ENCODE data around the gene RPS5. TPM values are rescaled to one million over a fixed set of nuclear protein-coding genes. Genes with fewer than 3 reads are reported as not detected.
"Not testable (repeated sequence)": the region's sequence is repeated elsewhere in the genome, so short reads cannot be mapped to it uniquely, and the experiment has no call there.

Gene RPS5
- total RNA-seq, 1 donor from 2014 or later = 1,152 TPM

DNA sequence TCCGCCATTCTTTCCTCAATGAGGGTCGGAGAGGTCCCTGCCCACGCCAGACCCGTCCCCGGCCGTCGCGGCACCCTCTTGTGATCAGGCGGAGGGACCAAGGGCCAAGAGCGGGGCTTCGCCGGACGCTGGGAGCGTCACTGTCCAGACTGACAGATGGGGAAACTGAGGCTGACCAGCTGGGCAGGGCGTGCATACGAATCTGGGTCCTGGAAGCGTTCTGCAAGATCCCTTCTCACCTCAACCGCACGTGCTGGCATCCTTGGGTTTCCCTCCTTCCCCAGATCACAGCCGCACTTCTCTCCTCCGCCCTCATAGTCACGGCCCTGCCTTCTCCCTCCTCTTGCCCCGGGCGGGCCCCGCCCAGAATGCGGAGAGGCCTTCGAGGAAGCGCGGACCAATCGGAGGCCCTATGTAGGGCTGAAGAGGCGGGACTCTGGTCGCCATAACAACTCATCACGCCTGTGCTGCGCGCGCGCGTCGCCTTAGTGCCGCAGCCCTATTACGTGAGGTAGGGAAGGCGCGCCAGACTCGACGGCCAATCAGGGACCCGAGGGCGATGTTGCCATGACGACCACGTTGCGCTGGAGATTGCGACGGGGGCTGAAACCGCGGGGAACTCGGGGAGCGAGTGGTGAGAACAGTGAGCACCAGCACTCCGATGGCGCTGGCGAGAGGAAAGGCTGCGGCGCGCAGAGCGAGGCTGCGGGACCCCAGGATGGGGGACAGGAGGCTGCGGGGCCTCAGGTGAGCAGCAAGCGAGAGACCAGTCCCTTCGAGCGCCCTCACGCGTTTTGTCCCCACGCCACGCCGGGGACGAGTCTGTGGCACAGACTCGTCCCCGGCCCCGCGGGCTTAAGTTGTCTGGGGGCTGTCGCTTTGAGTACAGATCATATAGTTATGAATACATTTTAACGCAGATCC lies 14.1 kb downstream of the RPS5 start:
- DNase-seq (ENCODE audit: low read depth) = peak; percentile 99

DNA sequence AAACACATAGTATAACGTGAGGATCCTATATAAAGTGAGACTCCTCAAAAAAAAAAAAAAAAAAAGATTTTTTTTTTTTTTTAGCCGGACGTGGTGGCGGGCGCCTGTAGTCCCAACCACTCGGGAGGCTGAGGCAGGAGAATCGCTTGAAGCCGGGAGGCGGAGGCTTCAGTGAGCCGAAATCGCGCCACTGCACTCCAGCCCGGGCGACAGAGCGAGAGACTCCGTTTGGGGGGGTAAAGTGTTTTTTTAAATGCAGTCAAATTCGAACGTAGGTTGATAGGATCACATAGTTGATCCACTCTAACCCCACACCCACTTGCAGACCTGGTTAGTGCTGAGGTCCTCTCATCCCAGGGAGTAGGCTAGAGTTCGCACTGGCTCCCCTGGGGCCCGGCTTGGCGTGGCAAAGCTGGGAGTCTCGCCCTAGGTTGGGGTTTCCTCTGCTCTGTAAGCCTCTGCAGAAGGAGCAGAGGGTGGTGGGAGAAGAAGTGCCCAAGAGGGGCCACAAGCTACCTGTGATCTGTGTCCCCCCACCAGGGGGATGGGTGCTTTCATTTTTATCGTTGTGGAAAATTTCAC lies 14.9 kb downstream of the RPS5 start:
- DNase-seq (ENCODE audit: low read depth) = no peak

DNA sequence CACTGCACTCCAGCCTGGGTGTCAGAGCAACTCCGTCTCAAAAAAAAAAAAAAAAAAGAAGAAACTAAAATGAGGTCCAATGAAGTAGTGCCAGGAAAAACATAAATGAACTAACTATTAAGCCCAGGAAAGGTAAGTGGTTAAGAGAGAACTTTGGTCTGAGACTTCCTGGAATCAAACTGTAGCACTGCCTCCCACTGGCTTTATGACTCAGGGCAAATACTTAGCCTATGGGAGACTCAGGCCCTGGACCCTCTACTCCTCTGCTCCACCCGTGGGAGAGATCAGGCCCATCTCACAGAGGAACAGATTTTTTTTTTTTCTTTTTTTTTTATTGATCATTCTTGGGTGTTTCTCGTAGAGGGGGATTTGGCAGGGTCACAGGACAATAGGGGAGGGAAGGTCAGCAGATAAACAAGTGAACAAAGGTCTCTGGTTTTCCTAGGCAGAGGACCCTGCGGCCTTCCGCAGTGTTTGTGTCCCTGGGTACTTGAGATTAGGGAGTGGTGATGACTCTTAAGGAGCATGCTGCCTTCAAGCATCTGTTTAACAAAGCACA lies 16.9 kb downstream of the RPS5 start:
- not testable (repeated sequence) for DNase-seq (ENCODE audit: low read depth)

DNA sequence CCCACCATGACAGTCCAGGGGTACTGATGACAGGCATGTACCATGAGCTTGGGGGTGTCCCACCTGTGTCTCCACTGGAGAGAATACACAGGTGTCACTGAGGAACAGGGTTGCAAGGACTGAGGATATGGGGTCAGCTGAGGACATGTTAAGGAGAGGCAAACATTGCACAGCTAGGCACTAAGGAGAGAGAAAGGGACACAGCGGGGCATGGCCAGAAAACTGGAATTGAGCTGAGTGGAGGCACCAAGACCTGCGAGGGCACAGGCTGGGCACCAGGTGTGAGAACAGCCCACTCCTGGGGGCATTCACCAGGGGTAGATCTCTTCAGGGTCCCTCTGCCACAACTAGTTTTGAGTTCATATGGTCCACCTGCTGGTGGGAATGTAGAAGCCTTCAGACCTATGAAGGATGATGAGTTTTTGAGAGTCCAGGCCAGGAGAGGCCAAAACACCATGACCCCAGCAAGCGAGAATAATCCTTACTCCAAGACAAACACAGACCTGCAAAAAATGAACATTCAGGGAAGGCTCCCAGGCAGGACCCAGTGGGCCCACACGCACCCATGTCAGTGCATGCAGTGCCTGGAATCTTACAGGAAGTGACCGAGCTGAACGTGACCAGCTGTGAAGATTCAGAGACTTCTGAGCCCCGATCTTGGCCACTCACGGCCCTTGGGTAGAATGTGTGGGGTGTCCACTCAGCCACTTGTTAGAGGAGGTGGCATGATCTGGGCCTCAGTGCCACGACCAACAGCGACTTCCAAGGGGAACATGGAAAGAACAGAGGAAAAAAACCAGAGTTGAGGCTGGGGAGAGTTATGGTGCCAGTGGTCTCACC lies 20.0 kb downstream of the RPS5 start:
- no peak for DNase-seq (ENCODE audit: low read depth)

DNA sequence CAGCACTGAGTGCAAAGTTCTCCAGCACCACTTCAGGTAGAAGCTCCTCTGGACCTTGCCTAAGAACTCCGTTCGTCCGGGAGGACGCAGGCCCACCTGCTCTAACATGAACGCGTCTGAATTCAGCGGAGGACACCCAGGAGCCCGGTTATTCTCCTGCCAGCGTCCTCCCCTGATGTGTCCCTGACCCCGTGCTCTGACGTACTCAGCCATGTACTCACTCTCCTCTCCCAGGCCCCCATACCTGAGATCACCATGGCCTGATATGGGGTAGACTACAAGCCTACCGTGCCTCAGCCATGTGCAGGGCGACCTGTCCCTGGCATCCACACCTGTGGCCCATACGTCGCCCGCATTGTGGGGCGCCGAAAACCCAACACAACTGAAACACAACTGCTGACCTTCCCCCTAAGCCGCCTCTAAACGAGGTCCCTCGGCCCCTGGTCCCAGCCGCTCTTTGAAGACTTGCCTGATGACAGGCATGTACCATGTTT lies 20.6 kb downstream of the RPS5 start:
- no peak for DNase-seq (ENCODE audit: low read depth)

DNA sequence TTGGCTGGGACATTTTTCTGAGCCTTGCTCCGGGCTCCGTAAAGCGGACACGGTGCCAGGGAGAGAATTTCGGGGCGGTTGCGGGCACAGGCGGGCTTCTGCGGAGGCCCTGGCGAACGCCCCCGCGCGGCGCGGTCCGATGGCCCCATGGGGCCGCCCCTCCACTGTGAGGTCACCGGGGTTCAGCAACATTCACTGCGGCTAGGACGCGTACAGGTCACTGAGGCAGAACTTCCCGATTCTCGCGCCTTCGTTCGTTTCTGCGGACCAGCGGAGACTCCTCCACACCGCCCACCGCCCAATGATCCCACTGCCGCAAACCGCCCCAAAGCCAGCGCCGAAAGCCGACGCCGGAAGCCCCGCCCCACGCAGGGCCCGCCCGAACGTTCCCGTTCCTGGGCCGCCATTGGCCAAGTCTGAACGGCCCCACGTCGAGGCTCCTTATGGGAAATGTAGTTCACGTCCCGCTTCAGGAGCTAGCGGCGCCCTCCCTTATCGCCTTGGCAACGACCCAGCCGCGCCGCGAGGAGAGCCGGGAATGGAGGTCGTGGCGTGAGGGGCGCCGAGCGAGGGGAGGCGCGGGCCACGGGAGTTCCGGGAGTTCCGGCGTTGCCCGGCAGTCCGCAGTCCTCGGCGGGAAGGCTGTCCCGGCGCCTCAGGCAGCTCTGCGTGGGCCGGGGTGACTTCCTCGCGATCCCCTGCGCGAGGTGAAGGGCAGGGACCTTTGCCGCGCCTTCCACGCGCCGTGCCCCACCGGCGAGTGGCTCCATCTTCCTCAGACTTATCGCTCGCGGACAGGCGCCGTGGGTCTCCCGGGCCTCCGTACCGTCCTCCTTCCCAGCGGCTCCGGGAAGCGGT lies 21.3 kb downstream of the RPS5 start, which contains the start of gene ZNF584:
Gene ZNF584 (plus strand): TSS at position 498 of the 858 bp plus-strand sequence. CDS start 499 bp downstream, outside the sequence.
- DNase-seq (ENCODE audit: low read depth) = peak; percentile 97

DNA sequence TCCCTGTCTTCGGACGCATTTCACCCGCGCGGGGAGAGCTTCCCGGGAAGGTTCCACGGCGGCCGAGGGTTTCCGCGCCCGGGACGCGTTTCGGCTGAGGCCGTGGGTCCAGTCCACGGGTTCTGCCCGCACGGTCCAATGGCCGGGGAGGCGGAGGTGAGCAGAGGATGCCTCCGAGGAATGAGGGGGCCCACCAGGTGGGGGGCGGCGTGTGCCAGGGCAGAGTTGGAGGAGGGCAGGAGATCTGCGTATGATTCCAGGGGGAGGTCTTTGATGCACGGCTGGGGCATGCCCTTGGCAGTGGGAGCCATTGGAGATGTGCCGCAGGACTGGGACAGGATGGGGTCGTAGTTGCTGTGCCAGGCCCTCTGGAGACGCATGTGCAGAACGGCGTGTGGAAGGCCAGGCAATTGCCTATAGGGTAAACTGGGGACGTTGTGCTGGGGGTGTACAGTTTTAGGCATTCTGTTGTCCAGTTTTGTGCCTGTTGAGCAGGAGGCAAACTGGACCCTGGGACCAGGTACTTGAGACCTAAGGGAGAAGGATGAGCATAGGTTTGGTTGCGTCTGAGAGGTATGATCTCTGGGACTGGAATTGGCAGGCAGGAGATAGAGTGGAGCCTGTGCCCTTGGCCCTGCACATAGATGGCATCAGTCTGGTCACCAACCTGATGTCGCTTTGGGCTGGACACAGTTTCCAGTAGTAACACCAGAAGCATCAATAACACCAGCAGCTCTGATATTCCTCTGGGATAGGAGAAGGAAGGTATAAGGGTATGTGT lies 22.1 kb downstream of the RPS5 start:
- DNase-seq (ENCODE audit: low read depth) = peak; percentile 45

DNA sequence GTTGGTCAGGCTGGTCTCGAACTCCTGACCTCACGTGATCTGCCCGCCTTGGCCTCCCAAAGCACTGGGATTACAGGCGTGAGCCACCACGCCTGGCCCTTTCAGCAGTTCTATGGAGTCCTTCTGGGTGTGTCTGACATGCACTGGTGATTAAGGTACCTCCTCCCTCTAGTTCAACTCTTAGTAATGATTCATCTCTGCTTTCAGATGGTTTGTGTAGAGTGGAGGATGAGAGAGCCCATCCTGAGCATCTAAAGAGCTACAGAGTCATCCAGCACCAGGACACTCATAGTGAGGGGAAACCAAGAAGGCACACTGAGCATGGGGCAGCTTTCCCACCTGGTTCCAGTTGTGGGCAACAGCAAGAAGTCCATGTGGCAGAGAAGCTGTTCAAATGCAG lies 29.5 kb downstream of the RPS5 start:
- DNase-seq (ENCODE audit: low read depth) = no peak

DNA sequence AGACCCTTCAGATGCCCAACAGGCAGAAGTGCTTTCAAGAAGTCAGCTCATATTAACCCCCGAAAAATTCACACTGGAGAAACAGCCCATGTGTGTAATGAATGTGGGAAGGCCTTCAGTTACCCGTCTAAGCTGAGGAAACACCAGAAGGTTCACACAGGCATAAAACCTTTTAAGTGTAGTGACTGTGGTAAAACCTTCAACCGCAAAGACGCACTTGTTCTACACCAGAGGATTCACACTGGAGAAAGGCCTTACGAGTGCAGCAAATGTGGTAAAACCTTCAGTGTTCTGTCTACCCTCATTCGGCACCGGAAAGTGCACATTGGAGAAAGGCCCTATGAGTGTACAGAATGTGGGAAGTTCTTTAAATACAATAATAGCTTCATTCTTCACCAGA lies 30.0 kb downstream of the RPS5 start:
- no peak for DNase-seq (ENCODE audit: low read depth)

DNA sequence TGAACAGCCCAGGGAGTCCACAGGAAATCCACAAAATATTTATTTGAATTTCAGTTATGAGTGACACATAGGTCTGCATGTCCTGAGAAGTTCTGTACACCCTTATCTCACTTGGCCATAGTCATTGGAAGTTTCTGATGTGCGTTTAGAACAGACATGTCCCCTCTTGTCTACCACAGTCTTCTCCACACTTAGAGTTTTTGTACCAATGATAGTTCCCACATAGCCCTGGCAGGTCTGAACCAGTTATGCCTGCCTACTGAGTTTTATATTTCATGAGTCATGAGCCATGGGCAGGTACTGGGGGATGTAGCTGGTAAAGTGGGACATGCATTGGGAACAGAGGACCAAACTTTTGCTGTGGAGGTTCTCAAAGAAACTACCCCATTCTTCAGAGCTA lies 41.5 kb downstream of the RPS5 start:
- DNase-seq (ENCODE audit: low read depth) = no peak

DNA sequence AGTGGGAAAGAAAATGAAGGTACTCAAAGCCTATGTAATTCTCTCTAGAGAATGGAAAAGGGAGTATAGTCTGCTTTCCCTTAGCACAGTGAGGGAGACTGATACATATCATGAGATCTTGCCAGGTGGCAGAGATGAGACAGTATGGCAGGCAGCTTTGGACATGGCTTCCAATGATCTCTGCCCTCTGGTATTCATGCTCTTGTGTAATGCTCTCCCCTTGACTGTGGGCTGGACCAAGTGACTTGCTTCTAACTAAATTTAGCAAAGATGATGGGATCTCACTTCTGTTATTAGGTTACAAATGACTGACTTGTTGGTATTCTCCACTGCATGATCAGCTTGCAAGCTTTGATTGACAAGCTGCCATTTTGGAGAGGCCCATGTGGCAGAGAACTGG lies 42.7 kb downstream of the RPS5 start:
- DNase-seq (ENCODE audit: low read depth) = peak; percentile 13

DNA sequence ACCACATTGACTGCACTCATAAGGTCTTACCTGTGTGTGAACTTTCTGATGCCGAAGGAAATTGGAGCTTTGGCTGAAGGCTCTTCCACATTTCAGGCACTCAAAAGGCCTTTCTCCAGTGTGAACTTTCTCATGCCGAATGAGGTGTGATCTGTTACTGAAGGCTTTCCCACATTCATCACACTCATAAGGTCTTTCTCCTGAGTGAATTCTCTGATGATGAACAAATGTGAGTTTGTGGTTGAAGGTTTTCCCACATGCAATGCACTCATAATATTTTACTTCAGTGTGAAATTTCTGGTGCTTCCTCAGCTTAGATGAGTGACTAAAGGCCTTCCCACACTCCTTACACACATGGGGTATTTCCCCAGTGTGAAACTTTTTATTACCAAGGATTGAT lies 47.1 kb downstream of the RPS5 start:
- no peak for DNase-seq (ENCODE audit: low read depth)

DNA sequence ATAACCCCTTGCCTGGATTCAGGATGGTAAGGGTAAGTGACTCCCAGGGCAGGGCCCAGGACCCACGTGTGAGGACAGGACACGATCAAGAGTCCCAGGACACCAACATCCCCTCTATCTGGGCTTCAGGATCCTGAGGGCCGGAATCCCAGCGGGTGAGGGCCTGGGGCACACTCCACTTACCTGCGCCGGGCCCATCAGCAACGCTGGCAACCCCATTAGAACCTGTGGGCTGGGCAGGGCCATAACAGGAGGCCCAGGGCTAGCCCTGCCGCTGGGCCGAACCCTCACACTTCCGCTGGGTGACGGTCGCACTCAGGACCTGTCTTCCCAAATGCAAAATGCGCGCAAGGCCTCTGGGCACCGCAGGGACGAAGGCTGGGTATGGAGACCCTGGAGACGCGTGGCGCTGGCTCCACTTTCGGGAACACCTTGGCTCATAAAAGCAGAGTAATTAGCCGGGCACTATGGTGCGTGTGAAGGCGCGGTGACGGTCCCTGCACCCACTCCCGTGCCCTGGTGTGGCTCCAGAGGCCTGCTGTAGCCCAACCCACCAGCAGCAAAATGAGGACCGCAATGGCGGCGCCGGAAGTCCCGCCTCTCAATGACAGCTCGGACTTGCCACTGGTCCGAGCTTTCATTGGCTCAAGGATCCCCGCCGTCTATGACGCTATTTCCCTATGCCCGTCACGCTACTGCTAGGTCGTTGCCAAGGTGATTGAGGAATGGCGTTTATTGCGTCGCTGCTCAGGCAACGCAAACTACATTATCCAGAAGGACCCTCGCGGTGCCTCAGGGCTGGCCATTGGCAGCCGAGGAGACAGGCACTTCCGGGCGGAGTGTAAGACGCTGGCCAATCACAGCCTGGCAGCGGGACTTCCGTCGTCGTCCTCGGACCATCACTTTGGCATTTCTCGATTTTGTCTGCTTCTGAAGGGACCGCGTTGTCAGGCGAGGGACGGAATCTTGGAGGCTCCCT lies 52.8 kb downstream of the RPS5 start, which contains the start of gene ZNF132:
Gene ZNF132 (minus strand): TSS at position 578 of the 979 bp plus-strand sequence. CDS start 332 bp downstream, at position 246.
- DNase-seq (ENCODE audit: low read depth) = peak; percentile 100

DNA sequence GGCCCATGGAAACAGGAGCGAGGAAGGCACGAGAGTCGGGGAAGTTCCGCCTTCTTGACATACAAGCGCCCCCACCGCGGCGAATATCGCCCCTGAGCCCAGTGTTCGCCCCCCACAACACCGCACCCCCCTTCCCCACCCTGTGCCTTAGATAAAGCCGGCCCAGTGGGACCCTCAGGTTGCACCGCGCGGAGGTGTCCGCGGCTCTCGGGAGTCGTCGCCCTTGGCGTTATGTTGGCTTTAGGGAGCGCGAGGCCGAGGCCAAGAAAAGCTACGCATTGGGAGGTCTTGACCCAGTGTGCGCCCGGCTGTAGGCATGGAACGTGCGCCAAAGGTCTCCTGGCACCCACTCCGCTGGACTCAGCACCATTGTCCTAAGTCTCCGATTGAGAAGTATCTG lies 53.5 kb downstream of the RPS5 start:
- no peak for DNase-seq (ENCODE audit: low read depth)

DNA sequence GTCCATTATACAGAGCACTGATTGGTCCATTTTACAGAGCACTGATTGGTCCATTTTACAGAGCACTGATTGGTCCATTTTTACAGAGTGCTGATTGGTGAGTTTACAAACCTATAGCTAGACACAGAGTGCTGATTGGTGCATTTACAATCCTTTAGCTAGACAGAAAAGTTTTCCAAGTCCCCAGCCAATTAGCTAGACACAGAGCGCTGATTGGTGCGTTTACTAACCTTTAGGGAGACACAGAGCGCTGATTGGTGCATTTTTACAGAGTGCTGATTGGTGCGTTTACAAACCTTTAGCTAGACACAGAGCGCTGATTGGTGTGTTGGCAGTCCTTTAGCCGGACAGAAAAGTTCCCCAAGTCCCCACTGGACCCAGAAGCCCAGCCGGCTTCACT lies 55.9 kb downstream of the RPS5 start:
- not testable (repeated sequence) for DNase-seq (ENCODE audit: low read depth)
